Measurements from ENCODE around the gene EIF4EBP3.

Gene EIF4EBP3

GRCh38 chr5:140540227-140540626 is 7.2 kb upstream of the EIF4EBP3 start:
- no peak overlapping the region for H3K27ac ChIP-seq
- TF ChIP-seq ZFX (IDR thresholded peaks at IDR 0.05; ENCODE audit: borderline replicate concordance): no peak
- TF ChIP-seq, protein P1, sequence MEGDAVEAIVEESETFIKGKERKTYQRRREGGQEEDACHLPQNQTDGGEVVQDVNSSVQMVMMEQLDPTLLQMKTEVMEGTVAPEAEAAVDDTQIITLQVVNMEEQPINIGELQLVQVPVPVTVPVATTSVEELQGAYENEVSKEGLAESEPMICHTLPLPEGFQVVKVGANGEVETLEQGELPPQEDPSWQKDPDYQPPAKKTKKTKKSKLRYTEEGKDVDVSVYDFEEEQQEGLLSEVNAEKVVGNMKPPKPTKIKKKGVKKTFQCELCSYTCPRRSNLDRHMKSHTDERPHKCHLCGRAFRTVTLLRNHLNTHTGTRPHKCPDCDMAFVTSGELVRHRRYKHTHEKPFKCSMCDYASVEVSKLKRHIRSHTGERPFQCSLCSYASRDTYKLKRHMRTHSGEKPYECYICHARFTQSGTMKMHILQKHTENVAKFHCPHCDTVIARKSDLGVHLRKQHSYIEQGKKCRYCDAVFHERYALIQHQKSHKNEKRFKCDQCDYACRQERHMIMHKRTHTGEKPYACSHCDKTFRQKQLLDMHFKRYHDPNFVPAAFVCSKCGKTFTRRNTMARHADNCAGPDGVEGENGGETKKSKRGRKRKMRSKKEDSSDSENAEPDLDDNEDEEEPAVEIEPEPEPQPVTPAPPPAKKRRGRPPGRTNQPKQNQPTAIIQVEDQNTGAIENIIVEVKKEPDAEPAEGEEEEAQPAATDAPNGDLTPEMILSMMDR (IDR thresholded peaks at IDR 0.05): no peak

DNA sequence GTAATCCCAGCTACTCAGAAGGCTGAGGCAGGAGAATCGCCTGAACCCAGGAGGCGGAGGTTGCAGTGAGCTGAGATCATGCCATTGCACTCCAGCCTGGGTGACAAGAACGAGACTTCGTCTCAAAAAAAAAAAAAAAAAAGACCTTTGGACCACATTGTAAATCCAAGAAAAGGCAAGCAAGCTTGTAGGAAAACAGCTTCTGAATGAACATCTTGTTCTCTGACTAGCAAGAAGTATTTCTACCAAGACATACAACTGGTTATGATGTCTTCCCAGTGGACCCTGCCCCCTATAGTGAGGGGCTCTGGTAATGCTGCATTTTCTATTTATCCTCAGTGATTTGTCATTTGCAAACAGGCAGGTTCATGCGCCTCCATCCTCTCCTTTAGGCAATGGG is 4.5 kb upstream of the EIF4EBP3 start:
- no peak for TF ChIP-seq ZFX (IDR thresholded peaks at IDR 0.05; ENCODE audit: borderline replicate concordance)
- no peak overlapping the region for H3K27ac ChIP-seq

GRCh38 chr5:140544986-140545385 is 2.5 kb upstream of the EIF4EBP3 start:
- H3K27ac ChIP-seq: peak overlapping the region; percentile 89; the same call in 1 of the 2 replicates
- TF ChIP-seq, protein P1 (IDR thresholded peaks at IDR 0.05): no peak
- no peak for TF ChIP-seq ZFX (IDR thresholded peaks at IDR 0.05; ENCODE audit: borderline replicate concordance)

- TF ChIP-seq, protein P1 (IDR thresholded peaks at IDR 0.05): no peak
- TF ChIP-seq ZFX (IDR thresholded peaks at IDR 0.05; ENCODE audit: borderline replicate concordance): no peak
Measured at GRCh38 chr5:140545606-140546005, 1.9 kb upstream of the EIF4EBP3 start.

DNA sequence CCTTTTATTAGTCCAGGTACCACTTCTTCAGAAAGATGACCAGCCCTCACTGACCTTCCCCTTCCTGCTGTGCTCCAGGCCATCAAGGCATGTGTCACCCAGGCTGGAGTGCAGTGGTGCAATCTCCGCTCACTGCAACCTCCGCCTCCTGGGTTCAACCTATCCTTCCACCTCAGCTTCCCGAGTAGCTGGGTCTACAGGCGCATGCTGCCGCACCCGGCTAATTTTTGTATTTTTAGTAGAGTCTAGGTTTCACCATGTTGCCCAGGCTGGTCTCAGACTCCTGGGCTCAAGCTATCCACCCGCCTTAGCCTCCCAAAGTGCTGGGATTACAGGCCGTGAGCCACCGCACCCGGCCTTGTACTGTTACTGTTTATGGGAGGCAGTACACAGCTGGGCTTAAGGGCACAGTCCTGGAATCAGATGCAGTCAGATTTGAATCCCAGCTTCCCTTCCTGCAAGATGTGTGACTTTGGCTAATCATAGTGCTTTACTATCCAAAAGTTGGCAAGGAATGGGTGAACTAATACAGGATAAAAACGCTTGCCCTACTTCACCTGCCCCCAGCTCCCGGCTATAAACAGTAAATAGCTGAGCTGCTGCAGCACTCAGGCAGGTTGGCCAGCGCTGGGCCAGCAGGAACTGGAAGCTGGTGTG is 483 bp upstream of the EIF4EBP3 start:
- H3K27ac ChIP-seq: peak overlapping the region; percentile 89
- no peak for TF ChIP-seq ZFX (IDR thresholded peaks at IDR 0.05; ENCODE audit: borderline replicate concordance)
- TF ChIP-seq, protein P1 (IDR thresholded peaks at IDR 0.05): no peak

More at GRCh38 chr5:140545606-140546005, 1.9 kb upstream of the EIF4EBP3 start:
- peak overlapping the region; percentile 89 for H3K27ac ChIP-seq

DNA sequence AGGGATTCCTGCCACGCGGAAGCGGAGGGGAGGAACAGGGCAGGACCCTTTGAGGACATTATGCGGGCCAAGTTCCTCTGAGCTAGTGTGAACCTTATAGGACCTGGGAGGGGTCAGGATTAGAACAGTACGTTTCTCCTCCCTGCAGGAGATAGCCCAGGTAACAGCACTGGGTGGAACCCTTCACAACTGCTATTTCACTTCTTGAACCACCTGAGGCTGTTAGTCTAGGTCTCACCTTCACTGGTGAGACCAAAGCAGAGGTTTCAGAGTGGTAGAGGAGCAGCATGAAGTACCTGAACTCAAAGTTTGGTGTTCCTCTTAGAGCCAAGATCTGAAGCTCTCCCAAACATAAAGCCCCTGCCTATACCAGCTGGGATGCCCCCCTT is 832 bp downstream of the EIF4EBP3 start:
- H3K27ac ChIP-seq: peak overlapping the region; percentile 89
- TF ChIP-seq ZFX (IDR thresholded peaks at IDR 0.05; ENCODE audit: borderline replicate concordance): no peak
- TF ChIP-seq, protein P1 (IDR thresholded peaks at IDR 0.05): no peak

- no peak for TF ChIP-seq ZFX (IDR thresholded peaks at IDR 0.05; ENCODE audit: borderline replicate concordance)
- TF ChIP-seq, protein P1 (IDR thresholded peaks at IDR 0.05): no peak
- peak overlapping the region; percentile 89 for H3K27ac ChIP-seq
Measured at GRCh38 chr5:140548791-140549190, 1.3 kb downstream of the EIF4EBP3 start.
